Ectodermal cell (in vitro differentiated cells): ENCODE results near the gene LRCH4.
A peak's percentile ranks its signal among the peaks of the same experiment; 100 is the strongest.
"Not testable (repeated sequence)": the region's sequence is repeated elsewhere in the genome, so short reads cannot be mapped to it uniquely, and the experiment has no call there.

Source experiments
- H3K27ac ChIP-seq: 2 replicates; pipeline ENCODE4 v1.7.0; 2013; ENCODE audit warnings: mild to moderate bottlenecking, low read depth, low read length; ENCODE audit not compliant: insufficient read depth, poor library complexity, severe bottlenecking
- H3K27me3 ChIP-seq: 2 replicates; pipeline ENCODE4 v1.7.0; 2013; ENCODE audit warnings: mild to moderate bottlenecking, low read length; ENCODE audit not compliant: insufficient read depth, control insufficient read depth, poor library complexity, severe bottlenecking
- H3K36me3 ChIP-seq: one replicate; pipeline ENCODE4 v1.7.0; 2013; ENCODE audit warnings: low read length; ENCODE audit not compliant: control insufficient read depth, insufficient read depth
- H3K4me1 ChIP-seq: one replicate; pipeline ENCODE4 v1.7.0; 2013; ENCODE audit warnings: low read length; ENCODE audit not compliant: control insufficient read depth, insufficient read depth
- H3K4me3 ChIP-seq: 2 replicates; pipeline ENCODE4 v1.7.0; 2013; ENCODE audit warnings: low read depth, low read length, control low read depth; ENCODE audit not compliant: insufficient read depth
- H3K9me3 ChIP-seq: 2 replicates; pipeline ENCODE4 v1.7.0; 2013; ENCODE audit warnings: mild to moderate bottlenecking, low read length, moderate library complexity; ENCODE audit not compliant: control insufficient read depth
- WGBS, 2 experiments: methylation state at CpG; one replicate each; pipeline ENCODE4 v1.1.7; 2013; ENCODE audit warnings: missing lambda C conversion rate in 2 of 2; 5-methylcytosine and 5-hydroxymethylcytosine counted together

The LRCH4 gene

GRCh38 chr7:100544386-100544785, 41.5 kb downstream of the LRCH4 start:
- H3K27me3 ChIP-seq: peaks cover 11% of the 10 kb centered on the region
- H3K27ac ChIP-seq: no peak overlapping the region
- H3K4me1 ChIP-seq: peaks cover 8% of the 10 kb centered on the region
- H3K36me3 ChIP-seq: no peaks in the 10 kb centered on the region
- WGBS, 2 experiments: 76% methylated on average over 5 of the region's 5 CpGs
- no peaks in the 10 kb centered on the region for H3K9me3 ChIP-seq
- H3K4me3 ChIP-seq: no peak overlapping the region

GRCh38 chr7:100543586-100543985, 42.3 kb downstream of the LRCH4 start:
- no peak overlapping the region for H3K27ac ChIP-seq
- peaks cover 8% of the 10 kb centered on the region for H3K4me1 ChIP-seq
- H3K4me3 ChIP-seq: no peak overlapping the region
- no peaks in the 10 kb centered on the region for H3K9me3 ChIP-seq
- peaks cover 11% of the 10 kb centered on the region for H3K27me3 ChIP-seq
- no peaks in the 10 kb centered on the region for H3K36me3 ChIP-seq
- WGBS, 2 experiments: 89% methylated on average over 1 of the region's 1 CpG; no CpG with 5 or more reads in 1 of the 2 experiments

GRCh38 chr7:100541309-100541708, 44.6 kb downstream of the LRCH4 start:
- not testable (repeated sequence) for H3K36me3 ChIP-seq, H3K27ac ChIP-seq, H3K9me3 ChIP-seq, H3K4me1 ChIP-seq, H3K4me3 ChIP-seq
- H3K27me3 ChIP-seq: peaks cover 11% of the 10 kb centered on the region
- 92 to 95% methylated on average over 7 of the region's 7 CpGs for WGBS, 2 experiments

GRCh38 chr7:100540073-100540723, 45.7 kb downstream of the LRCH4 start:
- Histone ChIP-seq H3K27ac (no peak overlapping the region), H3K4me3 (peak overlapping the region; percentile 72), H3K27me3 (peaks cover 11% of the 10 kb centered on the region), H3K36me3 (no peaks in the 10 kb centered on the region), H3K4me1 (no peaks in the 10 kb centered on the region), H3K9me3 (no peaks in the 10 kb centered on the region)
- 54 to 60% methylated on average over 6 of the region's 6 CpGs for WGBS, 2 experiments

- no peaks in the 10 kb centered on the region for H3K9me3 ChIP-seq
- H3K4me1 ChIP-seq: no peaks in the 10 kb centered on the region
- H3K27ac ChIP-seq: no peak overlapping the region
- H3K4me3 ChIP-seq: peak overlapping the region; percentile 72
- no peaks in the 10 kb centered on the region for H3K36me3 ChIP-seq
- H3K27me3 ChIP-seq: peaks cover 11% of the 10 kb centered on the region
- WGBS, 2 experiments: 1% methylated on average over 44 of the region's 44 CpGs
Measured at GRCh38 chr7:100539436-100540006, 46.4 kb downstream of the LRCH4 start.

GRCh38 chr7:100538654-100539435, 47.1 kb downstream of the LRCH4 start, which contains the start of gene AGFG2:
TSS of gene AGFG2 (plus strand) at chr7:100539203. CDS start at chr7:100539347, 144 bp downstream.
- 0 to 1% methylated on average over 60 of the region's 60 CpGs for WGBS, 2 experiments
- Histone ChIP-seq H3K27ac (peak within 1 kb of the TSS; percentile 36), H3K36me3 (no peaks in the 10 kb centered on the region), H3K9me3 (no peaks in the 10 kb centered on the region), H3K4me3 (peak within 1 kb of the TSS; percentile 72), H3K27me3 (peaks cover 11% of the 10 kb centered on the region), H3K4me1 (no peaks in the 10 kb centered on the region)

- no peaks in the 10 kb centered on the region for H3K4me1 ChIP-seq
- peak overlapping the region; percentile 36 for H3K27ac ChIP-seq
- 19 to 21% methylated on average over 8 of the region's 8 CpGs for WGBS, 2 experiments
- no peaks in the 10 kb centered on the region for H3K9me3 ChIP-seq
- H3K4me3 ChIP-seq: peak overlapping the region; percentile 42
- peaks cover 11% of the 10 kb centered on the region for H3K27me3 ChIP-seq
- H3K36me3 ChIP-seq: no peaks in the 10 kb centered on the region
Measured at GRCh38 chr7:100538348-100538653, 47.6 kb downstream of the LRCH4 start.

- WGBS, 2 experiments: 90 to 91% methylated on average over 2 of the region's 2 CpGs
Measured at GRCh38 chr7:100536695-100537094, 49.2 kb downstream of the LRCH4 start.

GRCh38 chr7:100535982-100536381, 49.9 kb downstream of the LRCH4 start:
- not testable (repeated sequence) for H3K27ac ChIP-seq, H3K36me3 ChIP-seq, H3K4me3 ChIP-seq, H3K9me3 ChIP-seq, H3K4me1 ChIP-seq
- 96 to 97% methylated on average over 9 of the region's 9 CpGs for WGBS, 2 experiments
- peaks cover 11% of the 10 kb centered on the region for H3K27me3 ChIP-seq

More at GRCh38 chr7:100536695-100537094, 49.2 kb downstream of the LRCH4 start:
- peaks cover 11% of the 10 kb centered on the region for H3K27me3 ChIP-seq
- H3K27ac ChIP-seq, H3K4me1 ChIP-seq, H3K4me3 ChIP-seq, H3K36me3 ChIP-seq, H3K9me3 ChIP-seq: not testable (repeated sequence)
